ENCODE results near the gene SMCP.
A peak's percentile ranks its signal among the peaks of the same experiment; 100 is the strongest.

Gene SMCP

GRCh38 chr1:152878042-152878441, at the start of gene SMCP:
TSS of gene SMCP (plus strand) at chr1:152878322. CDS start at chr1:152884423, 6,101 bp downstream.
- DNase-seq (ENCODE audit: low read depth), result no peak

- no peak for DNase-seq (ENCODE audit: low read depth)
Observed at GRCh38 chr1:152836870-152837269, 41.3 kb upstream of the SMCP start.

GRCh38 chr1:152842556-152842955, 35.6 kb upstream of the SMCP start, which contains the start of gene LCE6A:
TSS of gene LCE6A (plus strand) at chr1:152842856. CDS start at chr1:152843521, 665 bp downstream.
- DNase-seq (ENCODE audit: low read depth), result no peak

- no peak for DNase-seq (ENCODE audit: low read depth)
Observed at GRCh38 chr1:152855661-152856060, 22.5 kb upstream of the SMCP start.

GRCh38 chr1:152858062-152858461, 20.1 kb upstream of the SMCP start:
- no peak for DNase-seq (ENCODE audit: low read depth)

GRCh38 chr1:152859696-152860095, 18.4 kb upstream of the SMCP start, which contains the start of gene LCE7A:
TSS of gene LCE7A (plus strand) at chr1:152859996. CDS start at chr1:152860698, 702 bp downstream.
- DNase-seq (ENCODE audit: low read depth), result no peak

- no peak for DNase-seq (ENCODE audit: low read depth)
Observed at GRCh38 chr1:152860129-152860528, 18.0 kb upstream of the SMCP start.

GRCh38 chr1:152861374-152861773, 16.7 kb upstream of the SMCP start:
- no peak for DNase-seq (ENCODE audit: low read depth)

GRCh38 chr1:152864443-152864842, 13.7 kb upstream of the SMCP start:
- no peak for DNase-seq (ENCODE audit: low read depth)

GRCh38 chr1:152866321-152866720, 11.8 kb upstream of the SMCP start:
- DNase-seq (ENCODE audit: low read depth), result no peak

- DNase-seq (ENCODE audit: low read depth), result peak; percentile 52
Observed at GRCh38 chr1:152869808-152870419, 8.2 kb upstream of the SMCP start.

- peak; percentile 6 for DNase-seq (ENCODE audit: low read depth)
Observed at GRCh38 chr1:152870831-152871730, 7.0 kb upstream of the SMCP start.

- no peak for DNase-seq (ENCODE audit: low read depth)
Observed at GRCh38 chr1:152871731-152872126, 6.4 kb upstream of the SMCP start.

GRCh38 chr1:152873495-152873894, 4.6 kb upstream of the SMCP start:
- no peak for DNase-seq (ENCODE audit: low read depth)

GRCh38 chr1:152876827-152877226, 1.3 kb upstream of the SMCP start:
- DNase-seq (ENCODE audit: low read depth), result no peak

GRCh38 chr1:152879559-152880198, 1.6 kb downstream of the SMCP start:
- no peak for DNase-seq (ENCODE audit: low read depth)

GRCh38 chr1:152880316-152880715, 2.2 kb downstream of the SMCP start:
- DNase-seq (ENCODE audit: low read depth), result no peak

- DNase-seq (ENCODE audit: low read depth), result no peak
Observed at GRCh38 chr1:152880907-152881306, 2.8 kb downstream of the SMCP start.

- DNase-seq (ENCODE audit: low read depth), result no peak
Observed at GRCh38 chr1:152884085-152884484, 6.0 kb downstream of the SMCP start.

GRCh38 chr1:152884506-152884905, 6.4 kb downstream of the SMCP start:
- DNase-seq (ENCODE audit: low read depth), result no peak

GRCh38 chr1:152884966-152885624, 7.0 kb downstream of the SMCP start:
- no peak for DNase-seq (ENCODE audit: low read depth)

GRCh38 chr1:152886085-152886484, 8.0 kb downstream of the SMCP start:
- no peak for DNase-seq (ENCODE audit: low read depth)

All from iris pigment epithelial cell (primary cell).